A549 (cell line): ENCODE data around the gene HAS3.
"Not testable (repeated sequence)": the region's sequence is repeated elsewhere in the genome, so short reads cannot be mapped to it uniquely, and the experiment has no call there.

Experiments
- CBX2 ChIP-seq: fragments of 200-600 bp; sonication (generic); IDR thresholded peaks from 2 replicates; pipeline ENCODE4 v1.6.1; 2016; ENCODE audit warnings: low read depth, mild to moderate bottlenecking, borderline replicate concordance
- CEBPB ChIP-seq, 2 experiments: fragments of >200 bp in 1 of 2; sonication (Bioruptor Twin) in 1 of 2; formaldehyde crosslinking in 1 of 2; IDR thresholded peaks; 2 replicates each; pipeline ENCODE4 v1.6.1; 2012 to 2016
- FOSB ChIP-seq: fragments of 250-450 bp; sonication (Bioruptor Pico); IDR thresholded peaks from 2 replicates; pipeline ENCODE4 v1.5.0; 2020; ENCODE audit warnings: mild to moderate bottlenecking, moderate library complexity
- JUN ChIP-seq, 2 experiments: fragments of >200 bp; sonication (Bioruptor Twin); formaldehyde crosslinking; IDR thresholded peaks; 2 replicates in 1 of 2; 3 replicates in 1 of 2; pipeline ENCODE4 v1.6.1; 2016 to 2017
- MAFK ChIP-seq: fragments of 450-650 bp; IDR thresholded peaks from 2 replicates; pipeline ENCODE4 v1.6.1; 2014; ENCODE audit not compliant: partially characterized antibody
- POLR2AphosphoS2 ChIP-seq: conservative IDR thresholded peaks from 2 replicates; pipeline ENCODE4 v1.6.1; 2012; ENCODE audit warnings: low read length, improper control_type of control experiment, inconsistent platforms
- RAD21 ChIP-seq, 2 experiments: fragments of >200 bp in 1 of 2; sonication (Bioruptor Twin) in 1 of 2; formaldehyde crosslinking in 1 of 2; IDR thresholded peaks in 1 of 2; conservative IDR thresholded peaks in 1 of 2; 2 replicates in 1 of 2; 3 replicates in 1 of 2; pipeline ENCODE4 v1.6.1; 2012 to 2018; ENCODE audit warnings: inconsistent platforms in 1 of 2
- SMC3 ChIP-seq: fragments of >200 bp; sonication (Bioruptor Twin); formaldehyde crosslinking; IDR thresholded peaks from 3 replicates; pipeline ENCODE4 v1.6.1; 2018; ENCODE audit warnings: inconsistent platforms
- TF ChIP-seq, protein P1 (sequence below): fragments of >200 bp; sonication (Bioruptor Twin); formaldehyde crosslinking; IDR thresholded peaks from 3 replicates; pipeline ENCODE4 v1.5.1; 2016
- TF ChIP-seq, protein P2 (sequence below): IDR thresholded peaks from 2 replicates; pipeline ENCODE4 v1.6.1; 2012

DNA sequence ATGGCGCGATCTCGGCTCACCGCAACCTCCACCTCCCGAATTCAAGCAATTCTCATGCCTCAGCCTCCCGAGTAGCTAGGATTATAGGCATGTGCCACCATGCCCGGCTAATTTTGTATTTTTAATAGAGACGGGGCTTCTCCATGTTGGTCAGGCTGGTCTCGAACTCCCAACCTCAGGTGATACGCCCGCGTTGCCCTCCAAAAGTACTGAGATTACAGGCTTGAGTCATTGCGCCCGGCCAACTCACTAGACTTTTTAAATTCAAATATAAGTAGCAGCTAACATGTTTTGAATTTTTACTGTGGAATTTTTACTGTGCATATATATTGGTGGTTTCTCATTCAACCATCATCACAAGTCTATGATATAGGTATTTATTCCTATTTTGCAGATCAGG is 19.5 kb downstream of the HAS3 start:
- TF ChIP-seq, protein P1, sequence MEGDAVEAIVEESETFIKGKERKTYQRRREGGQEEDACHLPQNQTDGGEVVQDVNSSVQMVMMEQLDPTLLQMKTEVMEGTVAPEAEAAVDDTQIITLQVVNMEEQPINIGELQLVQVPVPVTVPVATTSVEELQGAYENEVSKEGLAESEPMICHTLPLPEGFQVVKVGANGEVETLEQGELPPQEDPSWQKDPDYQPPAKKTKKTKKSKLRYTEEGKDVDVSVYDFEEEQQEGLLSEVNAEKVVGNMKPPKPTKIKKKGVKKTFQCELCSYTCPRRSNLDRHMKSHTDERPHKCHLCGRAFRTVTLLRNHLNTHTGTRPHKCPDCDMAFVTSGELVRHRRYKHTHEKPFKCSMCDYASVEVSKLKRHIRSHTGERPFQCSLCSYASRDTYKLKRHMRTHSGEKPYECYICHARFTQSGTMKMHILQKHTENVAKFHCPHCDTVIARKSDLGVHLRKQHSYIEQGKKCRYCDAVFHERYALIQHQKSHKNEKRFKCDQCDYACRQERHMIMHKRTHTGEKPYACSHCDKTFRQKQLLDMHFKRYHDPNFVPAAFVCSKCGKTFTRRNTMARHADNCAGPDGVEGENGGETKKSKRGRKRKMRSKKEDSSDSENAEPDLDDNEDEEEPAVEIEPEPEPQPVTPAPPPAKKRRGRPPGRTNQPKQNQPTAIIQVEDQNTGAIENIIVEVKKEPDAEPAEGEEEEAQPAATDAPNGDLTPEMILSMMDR, result not testable (repeated sequence)
- not testable (repeated sequence) for TF ChIP-seq CEBPB (IDR thresholded peaks at IDR 0.05); RAD21 (conservative IDR thresholded peaks at IDR 0.05 in 1 of 2, IDR thresholded peaks at IDR 0.05 in 1 of 2); FOSB (CRISPR knock-in tag); SMC3; MAFK; JUN (IDR thresholded peaks at IDR 0.05); POLR2AphosphoS2; CBX2
- TF ChIP-seq, protein P2, sequence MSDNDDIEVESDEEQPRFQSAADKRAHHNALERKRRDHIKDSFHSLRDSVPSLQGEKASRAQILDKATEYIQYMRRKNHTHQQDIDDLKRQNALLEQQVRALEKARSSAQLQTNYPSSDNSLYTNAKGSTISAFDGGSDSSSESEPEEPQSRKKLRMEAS, result not testable (repeated sequence)
